Mesodermal cell (in vitro differentiated cells): Measurements from ENCODE around the gene RIC3.

Experiments used
- H3K27ac ChIP-seq: 2 replicates; pipeline ENCODE4 v1.7.0; 2013; ENCODE audit warnings: mild to moderate bottlenecking, low read depth, low read length, moderate library complexity; ENCODE audit not compliant: severe bottlenecking
- H3K36me3 ChIP-seq: 2 replicates; pipeline ENCODE4 v1.7.1; 2013; ENCODE audit warnings: mild to moderate bottlenecking, low read length, moderate library complexity; ENCODE audit not compliant: control insufficient read depth, insufficient read depth
- H3K4me1 ChIP-seq: one replicate; pipeline ENCODE4 v1.7.1; 2013; ENCODE audit warnings: mild to moderate bottlenecking, low read length; ENCODE audit not compliant: insufficient read depth, control insufficient read depth, poor library complexity, severe bottlenecking
- H3K4me3 ChIP-seq: 2 replicates; pipeline ENCODE4 v1.7.0; 2013; ENCODE audit warnings: low read length, control low read depth, mild to moderate bottlenecking; ENCODE audit not compliant: insufficient read depth, poor library complexity, severe bottlenecking; ENCODE audit errors: extremely low read depth
- H3K9me3 ChIP-seq: 2 replicates; pipeline ENCODE4 v1.7.1; 2013; ENCODE audit warnings: mild to moderate bottlenecking, low read length, moderate library complexity; ENCODE audit not compliant: control insufficient read depth
- WGBS, 2 experiments: methylation state at CpG; one replicate each; pipeline ENCODE4 v1.1.5; 2013; ENCODE audit warnings: missing lambda C conversion rate in 2 of 2; ENCODE audit not compliant: insufficient coverage in 2 of 2; 5-methylcytosine and 5-hydroxymethylcytosine counted together

Gene RIC3

DNA sequence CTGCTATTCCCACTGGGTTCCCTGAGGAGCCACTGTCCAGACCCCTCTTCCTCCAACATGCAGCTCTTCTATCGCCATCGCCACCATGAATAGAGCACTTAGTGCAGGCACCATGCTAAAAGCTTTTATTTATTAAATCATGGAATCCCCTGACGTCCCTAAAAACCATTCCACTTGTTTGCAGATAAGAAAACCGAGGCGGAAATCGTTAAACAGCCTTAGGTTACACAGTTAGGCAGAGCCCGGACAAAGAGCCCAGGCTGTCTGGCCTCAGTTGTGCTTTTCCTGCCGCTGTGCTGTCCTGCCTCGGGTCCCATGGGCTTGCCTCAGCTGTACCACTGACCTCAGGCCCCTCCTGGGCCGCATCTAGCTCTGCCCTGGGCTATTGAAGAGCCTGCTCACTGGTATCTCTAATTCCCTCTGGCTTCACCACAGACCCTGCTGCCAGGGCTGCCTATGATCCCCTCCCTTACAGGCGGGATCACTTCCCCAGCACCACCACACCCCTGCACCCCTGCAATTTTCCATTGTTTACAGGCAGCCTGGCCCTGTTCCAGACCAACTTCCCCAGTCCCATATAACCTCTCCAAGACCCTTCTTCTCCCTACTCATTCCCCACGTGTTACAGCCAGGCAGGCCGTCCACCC lies 100.8 kb downstream of the RIC3 start:
- H3K27ac ChIP-seq: no peak overlapping the region
- WGBS, 2 experiments: 80 to 88% methylated on average over 9 to 13 of the region's 13 CpGs
- no peaks in the 10 kb centered on the region for H3K4me1 ChIP-seq
- no peak overlapping the region for H3K4me3 ChIP-seq
- H3K36me3 ChIP-seq: no peaks in the 10 kb centered on the region
- no peaks in the 10 kb centered on the region for H3K9me3 ChIP-seq

DNA sequence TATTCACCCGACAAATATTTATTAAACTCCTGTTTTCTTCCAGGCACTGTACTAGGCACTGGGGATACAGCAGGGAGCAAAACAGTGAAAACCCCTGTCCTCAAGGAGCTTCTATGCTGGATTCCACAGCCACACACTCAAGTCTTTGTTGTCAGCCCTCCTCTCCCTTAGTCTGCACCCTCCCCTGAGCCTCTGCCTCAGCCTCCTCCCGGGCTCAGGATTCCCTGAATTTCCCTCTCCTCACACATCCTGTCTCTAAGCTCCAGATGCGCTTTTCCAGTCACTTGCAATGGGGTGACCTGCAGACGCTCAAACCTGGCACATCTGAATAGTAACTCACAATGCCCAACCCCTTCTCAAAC lies 101.3 kb downstream of the RIC3 start:
- H3K9me3 ChIP-seq: no peaks in the 10 kb centered on the region
- WGBS, 2 experiments: 73 to 86% methylated on average over 4 of the region's 4 CpGs

GRCh38 chr11:8066911-8067455 lies 101.8 kb downstream of the RIC3 start:
- H3K4me1 ChIP-seq: no peaks in the 10 kb centered on the region
- H3K4me3 ChIP-seq: no peak overlapping the region
- no peaks in the 10 kb centered on the region for H3K9me3 ChIP-seq
- WGBS, 2 experiments: 70 to 84% methylated on average over 7 to 9 of the region's 10 CpGs
- H3K36me3 ChIP-seq: no peaks in the 10 kb centered on the region
- H3K27ac ChIP-seq: no peak overlapping the region

More for the DNA sequence above, 101.3 kb downstream of the RIC3 start:
- H3K4me3 ChIP-seq: no peak overlapping the region
- no peak overlapping the region for H3K27ac ChIP-seq
- H3K4me1 ChIP-seq: no peaks in the 10 kb centered on the region
- no peaks in the 10 kb centered on the region for H3K36me3 ChIP-seq

- Histone ChIP-seq H3K36me3 (no peaks in the 10 kb centered on the region), H3K27ac (no peak overlapping the region), H3K4me1 (no peaks in the 10 kb centered on the region), H3K9me3 (no peaks in the 10 kb centered on the region), H3K4me3 (no peak overlapping the region)
- WGBS, 2 experiments: 92 to 99% methylated on average over 16 to 17 of the region's 17 CpGs
Observed at GRCh38 chr11:8066036-8066910, 102.6 kb downstream of the RIC3 start.

DNA sequence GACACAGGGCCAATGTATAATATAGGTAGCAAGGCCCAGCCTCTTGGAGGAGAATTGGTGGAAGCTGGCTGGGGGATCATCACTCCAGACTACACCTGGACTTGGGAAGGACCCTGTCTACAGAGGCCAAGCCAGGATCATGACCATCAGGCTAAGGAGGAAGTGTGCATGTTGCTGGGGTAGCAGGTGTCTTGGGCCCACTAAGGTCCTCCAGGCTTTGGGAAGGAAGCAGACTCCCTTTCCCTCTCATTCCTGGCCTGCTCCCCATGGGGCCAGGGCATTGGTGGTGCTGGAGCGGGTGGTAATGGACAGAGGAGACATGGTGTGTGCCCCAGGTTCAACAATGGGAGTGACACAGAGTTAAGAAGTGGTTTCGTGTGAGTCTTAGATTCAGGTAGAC lies 103.8 kb downstream of the RIC3 start:
- no peaks in the 10 kb centered on the region for H3K4me1 ChIP-seq
- no peaks in the 10 kb centered on the region for H3K36me3 ChIP-seq
- no peak overlapping the region for H3K27ac ChIP-seq
- no peak overlapping the region for H3K4me3 ChIP-seq
- no peaks in the 10 kb centered on the region for H3K9me3 ChIP-seq
- WGBS, 2 experiments: 93 to 100% methylated on average over 1 to 2 of the region's 2 CpGs

- Histone ChIP-seq H3K4me3 (no peak overlapping the region), H3K4me1 (no peaks in the 10 kb centered on the region), H3K9me3 (no peaks in the 10 kb centered on the region), H3K27ac (no peak overlapping the region), H3K36me3 (no peaks in the 10 kb centered on the region)
- WGBS, 2 experiments: 90 to 95% methylated on average over 6 of the region's 7 CpGs
Observed at GRCh38 chr11:8063324-8063723, 105.5 kb downstream of the RIC3 start.

DNA sequence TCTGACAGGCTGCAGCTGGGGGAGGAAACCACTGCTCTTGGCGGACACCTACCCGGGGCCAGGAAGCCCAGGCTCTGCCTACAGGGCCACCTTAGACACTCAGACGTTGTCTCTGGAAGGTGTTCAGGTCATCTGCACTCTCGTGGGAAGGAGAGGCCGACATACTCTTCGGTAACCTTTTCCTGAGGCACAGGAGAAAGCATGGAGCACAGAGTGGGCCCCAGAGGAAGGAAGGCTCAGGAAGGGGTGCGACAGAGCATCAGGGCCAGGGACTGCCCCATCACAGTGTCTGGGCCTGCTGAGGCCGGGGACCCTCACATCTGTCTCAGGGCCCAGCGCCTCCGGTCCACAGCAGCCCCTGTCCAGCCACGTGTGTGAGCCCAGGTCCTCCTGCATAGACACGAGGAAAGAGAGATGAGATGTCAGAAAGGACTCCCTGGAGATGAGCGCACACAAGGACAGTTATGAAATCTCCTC lies 106.0 kb downstream of the RIC3 start:
- Histone ChIP-seq H3K4me3 (no peak overlapping the region), H3K36me3 (no peaks in the 10 kb centered on the region), H3K4me1 (no peaks in the 10 kb centered on the region), H3K27ac (no peak overlapping the region), H3K9me3 (no peaks in the 10 kb centered on the region)
- WGBS, 2 experiments: 92 to 93% methylated on average over 12 to 13 of the region's 13 CpGs

- Histone ChIP-seq H3K36me3 (no peaks in the 10 kb centered on the region), H3K9me3 (no peaks in the 10 kb centered on the region), H3K27ac (no peak overlapping the region), H3K4me3 (no peak overlapping the region), H3K4me1 (no peaks in the 10 kb centered on the region)
- WGBS, 2 experiments: 85 to 90% methylated on average over 18 to 19 of the region's 22 CpGs
Observed at GRCh38 chr11:8061555-8062428, 107.0 kb downstream of the RIC3 start.

DNA sequence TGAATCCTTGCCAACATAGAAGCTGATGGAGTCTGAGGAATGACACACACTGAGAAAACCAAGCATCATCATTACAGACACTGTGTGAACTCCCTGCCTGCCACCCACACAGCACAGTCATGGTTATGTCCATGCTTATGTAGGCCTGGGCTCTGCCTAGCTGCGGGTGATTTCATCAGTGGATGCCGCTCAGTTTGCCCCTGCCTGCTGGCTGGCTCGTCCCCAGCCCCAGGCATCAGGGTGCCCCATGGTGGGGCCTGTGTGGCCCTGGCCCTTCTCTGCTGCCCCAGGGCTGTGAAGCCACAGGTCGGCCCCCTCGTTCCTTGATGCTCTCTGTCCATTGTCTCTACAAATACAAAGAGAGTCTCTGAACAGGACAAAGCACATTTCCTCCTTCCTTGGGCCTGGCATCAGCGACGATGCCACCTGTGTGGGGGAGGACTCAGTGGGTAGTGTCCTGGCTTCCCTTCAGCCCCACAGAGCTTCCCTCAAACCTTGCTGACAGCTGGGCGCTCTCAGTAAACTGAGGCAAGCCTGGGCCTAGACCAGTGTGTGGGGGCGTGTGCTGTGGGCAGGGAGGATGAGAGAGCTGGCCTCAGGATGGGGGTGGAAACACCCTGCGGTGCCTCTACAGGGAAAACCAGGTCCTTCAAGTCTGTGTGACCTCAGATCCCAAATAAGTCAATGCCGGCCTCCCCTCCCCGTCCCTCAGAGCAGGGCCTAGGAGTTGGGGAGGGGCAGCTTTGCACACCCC lies 107.8 kb downstream of the RIC3 start:
- Histone ChIP-seq H3K36me3 (no peaks in the 10 kb centered on the region), H3K4me1 (no peaks in the 10 kb centered on the region), H3K9me3 (no peaks in the 10 kb centered on the region), H3K27ac (no peak overlapping the region), H3K4me3 (no peak overlapping the region)
- 91 to 94% methylated on average over 8 of the region's 12 CpGs for WGBS, 2 experiments
